GM21737 (cell line): ENCODE measurements around the gene DIO3.

Source experiments
- ATAC-seq: cut with Tn5 transposase; IDR thresholded peaks from one replicate; pipeline ENCODE4 v1.9.1; 2021; ENCODE audit warnings: mild to moderate bottlenecking, moderate library complexity; ENCODE audit not compliant: unreplicated experiment

The DIO3 gene

GRCh38 chr14:101579372-101580080 is 18.2 kb downstream of the DIO3 start:
- no peak for ATAC-seq

GRCh38 chr14:101581806-101582205 is 20.5 kb downstream of the DIO3 start:
- no peak for ATAC-seq

GRCh38 chr14:101582294-101582693 is 21.0 kb downstream of the DIO3 start:
- no peak for ATAC-seq

GRCh38 chr14:101583006-101583714 is 21.9 kb downstream of the DIO3 start:
- no peak for ATAC-seq

- no peak for ATAC-seq
These were observed 22.4 kb downstream of the DIO3 start for GRCh38 chr14:101583715-101584054.

GRCh38 chr14:101584055-101584859 is 23.0 kb downstream of the DIO3 start:
- no peak for ATAC-seq

- no peak for ATAC-seq
These were observed 23.9 kb downstream of the DIO3 start for GRCh38 chr14:101585211-101585610.

GRCh38 chr14:101586531-101587430 is 25.5 kb downstream of the DIO3 start:
- ATAC-seq = no peak

GRCh38 chr14:101587441-101587911 is 26.2 kb downstream of the DIO3 start:
- no peak for ATAC-seq

- no peak for ATAC-seq
These were observed 27.1 kb downstream of the DIO3 start for GRCh38 chr14:101588286-101588975.

- no peak for ATAC-seq
These were observed 27.7 kb downstream of the DIO3 start for GRCh38 chr14:101588990-101589389.

- ATAC-seq = no peak
These were observed 28.3 kb downstream of the DIO3 start for GRCh38 chr14:101589486-101590015.

- no peak for ATAC-seq
These were observed 28.8 kb downstream of the DIO3 start for GRCh38 chr14:101590062-101590461.

GRCh38 chr14:101590616-101591015 is 29.3 kb downstream of the DIO3 start:
- no peak for ATAC-seq

- no peak for ATAC-seq
These were observed 29.8 kb downstream of the DIO3 start for GRCh38 chr14:101591121-101591520.

- no peak for ATAC-seq
These were observed 30.3 kb downstream of the DIO3 start for GRCh38 chr14:101591582-101591981.

- ATAC-seq = no peak
These were observed 32.3 kb downstream of the DIO3 start for GRCh38 chr14:101593411-101594238.

- no peak for ATAC-seq
These were observed 33.3 kb downstream of the DIO3 start for GRCh38 chr14:101594511-101595148.
